Bronchus fibroblast of lung (primary cell): Measurements from ENCODE around the gene PMP22. TPM values are rescaled to one million over a fixed set of nuclear protein-coding genes. Genes with fewer than 3 reads are reported as not detected.

Experiments
- total RNA-seq: library from RNA; depleted of rRNA; stranded (reverse); fragments of >200 nt; gene quantifications from 2 replicates; pipeline ENCODE4 v1.2.3, GENCODE V29; 2015

PMP22 gene
- 43.0 and 51.6 TPM in 2 replicates for total RNA-seq

DNA sequence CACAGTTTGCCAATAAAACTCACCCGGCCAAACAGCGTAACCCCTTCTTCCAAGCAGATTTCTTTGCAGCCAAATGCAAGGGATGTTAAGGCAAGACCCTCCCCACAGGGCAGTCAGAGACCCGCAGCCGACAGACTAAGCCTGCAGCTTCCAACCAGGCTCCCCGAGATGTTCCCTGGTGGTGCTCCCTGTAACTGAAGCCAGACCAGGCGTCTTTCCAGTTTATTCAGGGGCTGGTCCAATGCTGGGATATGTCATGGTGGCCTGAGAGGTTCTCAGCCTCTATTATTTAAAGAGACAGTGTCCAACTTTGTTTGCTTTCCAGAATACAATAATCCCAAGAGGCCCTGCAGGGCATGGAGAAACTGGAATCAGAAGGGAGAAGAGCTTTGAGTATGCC, at the start of gene PMP22:
TSS of gene PMP22 (minus strand) at position 196 of the 400 bp plus-strand sequence. CDS start 4,599 bp downstream, outside the sequence.

Other genes starting within 250 kb of the PMP22 start
- not detected in 2 replicates for gene TEKT3, start 76.3 kb upstream of the PMP22 start, total RNA-seq
- 0.15 TPM in 1 of 2 replicates, not detected in the other for gene CDRT4, start 202.3 kb upstream of the PMP22 start, total RNA-seq